GM23338 (cell line): Measurements from ENCODE around the gene CTCFL. TPM values are rescaled to one million over a fixed set of nuclear protein-coding genes. Genes with fewer than 3 reads are reported as not detected.

ENCODE experiments used
- ATAC-seq: fragments of 200-7000 bp; cut with Tn5 transposase; 3 replicates; pipeline ENCODE4 v1.9.1; 2020
- DNase-seq: peaks from one replicate; pipeline ENCODE4 v3.0.0-alpha.2; 2015; ENCODE audit warnings: low spot score
- H2AFZ ChIP-seq: fragments of 200-600 bp; sonication (generic); 2 replicates; pipeline ENCODE4 v1.8.0; 2016; ENCODE audit warnings: antibody characterized with exemption, mild to moderate bottlenecking, moderate library complexity
- H3F3A ChIP-seq: fragments of 200-600 bp; sonication (generic); replicated peaks from 2 replicates; pipeline ENCODE4 v1.8.0; 2017; ENCODE audit warnings: antibody characterized with exemption, mixed run types, low read depth
- H3K27ac ChIP-seq: fragments of 200-600 bp; sonication (generic); 2 replicates; pipeline ENCODE4 v1.6.1; 2016; ENCODE audit warnings: low read depth
- H3K27me3 ChIP-seq: fragments of 200-600 bp; sonication (generic); 2 replicates; pipeline ENCODE4 v1.8.0; 2016; ENCODE audit warnings: mild to moderate bottlenecking, mixed run types, moderate library complexity; ENCODE audit not compliant: insufficient read depth
- H3K36me3 ChIP-seq: fragments of 200-600 bp; sonication (generic); 2 replicates; pipeline ENCODE4 v1.8.0; 2016; ENCODE audit warnings: mild to moderate bottlenecking; ENCODE audit not compliant: insufficient read depth
- H3K4me1 ChIP-seq: fragments of 200-600 bp; sonication (generic); 2 replicates; pipeline ENCODE4 v1.8.0; 2016; ENCODE audit warnings: mild to moderate bottlenecking, moderate library complexity; ENCODE audit not compliant: insufficient read depth
- H3K4me2 ChIP-seq: fragments of 200-600 bp; sonication (generic); 2 replicates; pipeline ENCODE4 v1.7.1; 2017; ENCODE audit warnings: mixed run types
- H3K4me3 ChIP-seq: fragments of 200-600 bp; sonication (generic); 2 replicates; pipeline ENCODE4 v1.6.1; 2016; ENCODE audit warnings: mixed run types
- H3K79me2 ChIP-seq: fragments of 200-600 bp; sonication (generic); replicated peaks from 2 replicates; pipeline ENCODE4 v1.8.0; 2017; ENCODE audit warnings: mild to moderate bottlenecking; ENCODE audit not compliant: insufficient read depth
- H3K9me2 ChIP-seq: fragments of 200-600 bp; sonication (generic); 2 replicates; pipeline ENCODE4 v1.8.0; 2017; ENCODE audit not compliant: insufficient read depth
- H4K20me1 ChIP-seq: fragments of 200-600 bp; sonication (generic); replicated peaks from 2 replicates; pipeline ENCODE4 v1.8.0; 2017; ENCODE audit warnings: mild to moderate bottlenecking; ENCODE audit not compliant: insufficient read depth
- H3K27ac Mint-ChIP-seq: 2 replicates; pipeline ENCODE4 v1.8.0; 2020; ENCODE audit warnings: inconsistent platforms, mild to moderate bottlenecking, moderate library complexity, mixed read lengths
- H3K27me3 Mint-ChIP-seq: 3 replicates; pipeline ENCODE4 v1.8.0; 2022; ENCODE audit warnings: low read depth, mild to moderate bottlenecking, moderate library complexity, mixed read lengths, inconsistent platforms; ENCODE audit not compliant: insufficient read depth, poor library complexity
- H3K36me3 Mint-ChIP-seq: 3 replicates; pipeline ENCODE4 v1.8.0; 2021; ENCODE audit warnings: low read depth, mild to moderate bottlenecking, inconsistent platforms, moderate library complexity, mixed read lengths
- H3K4me1 Mint-ChIP-seq: 3 replicates; pipeline ENCODE4 v1.8.0; 2020; ENCODE audit warnings: mild to moderate bottlenecking, inconsistent platforms, mixed read lengths
- H3K4me3 Mint-ChIP-seq: 3 replicates; pipeline ENCODE4 v1.8.0; 2021; ENCODE audit warnings: moderate library complexity, mild to moderate bottlenecking, inconsistent platforms, mixed read lengths
- H3K9me3 Mint-ChIP-seq: 3 replicates; pipeline ENCODE4 v1.8.0; 2020; ENCODE audit warnings: moderate library complexity, mild to moderate bottlenecking, inconsistent platforms, mixed read lengths
- CREB1 ChIP-seq: fragments of 250-450 bp; sonication (Bioruptor Pico); IDR thresholded peaks from 2 replicates; pipeline ENCODE4 v1.5.0; 2020; ENCODE audit warnings: low read depth, mild to moderate bottlenecking, moderate library complexity
- CTCF ChIP-seq, 2 experiments: fragments of 200-600 bp in 1 of 2; sonication (generic) in 1 of 2; conservative IDR thresholded peaks; 2 replicates each; pipeline versions ENCODE4 v1.5.1 to v1.6.1; 2016 to 2017; ENCODE audit warnings: antibody characterized with exemption in 2 of 2, low read depth in 2 of 2, mild to moderate bottlenecking in 2 of 2, moderate library complexity in 1 of 2
- ETS1 ChIP-seq: IDR thresholded peaks from 2 replicates; pipeline ENCODE4 v1.6.1; 2016; ENCODE audit warnings: antibody characterized with exemption
- EZH2 ChIP-seq: fragments of 200-600 bp; sonication (generic); IDR thresholded peaks from one replicate; pipeline ENCODE4 v1.8.0; 2017; ENCODE audit warnings: antibody characterized with exemption, mild to moderate bottlenecking, low read depth; ENCODE audit not compliant: unreplicated experiment
- EZH2phosphoT487 ChIP-seq: fragments of 200-600 bp; sonication (generic); IDR thresholded peaks from one replicate; pipeline ENCODE4 v1.8.1; 2018; ENCODE audit warnings: antibody characterized with exemption; ENCODE audit not compliant: unreplicated experiment
- JUNB ChIP-seq: IDR thresholded peaks from one replicate; pipeline ENCODE4 v1.6.1; 2016; ENCODE audit warnings: antibody characterized with exemption; ENCODE audit not compliant: unreplicated experiment
- NANOG ChIP-seq: IDR thresholded peaks from 2 replicates; pipeline ENCODE4 v1.6.1; 2016; ENCODE audit warnings: antibody characterized with exemption, borderline replicate concordance
- POLR2AphosphoS5 ChIP-seq: IDR thresholded peaks from 2 replicates; pipeline ENCODE4 v1.6.1; 2016; ENCODE audit warnings: antibody characterized with exemption, low read depth
- REST ChIP-seq: IDR thresholded peaks from one replicate; pipeline ENCODE4 v1.6.1; 2018; ENCODE audit warnings: antibody characterized with exemption; ENCODE audit not compliant: unreplicated experiment
- STAT1 ChIP-seq: IDR thresholded peaks from one replicate; pipeline ENCODE4 v1.6.1; 2016; ENCODE audit warnings: antibody characterized with exemption; ENCODE audit not compliant: unreplicated experiment
- ZNF114 ChIP-seq: fragments of 250-450 bp; sonication (Bioruptor Pico); IDR thresholded peaks from 2 replicates; pipeline ENCODE4 v1.5.0; 2020; ENCODE audit warnings: mild to moderate bottlenecking, moderate library complexity
- ZNF331 ChIP-seq: fragments of 250-450 bp; sonication (Bioruptor Pico); IDR thresholded peaks from 2 replicates; pipeline ENCODE4 v1.5.0; 2020; ENCODE audit warnings: low read depth, mild to moderate bottlenecking, moderate library complexity
- ZNF462 ChIP-seq: fragments of 250-450 bp; sonication (Bioruptor Pico); IDR thresholded peaks from 2 replicates; pipeline ENCODE4 v1.5.0; 2020; ENCODE audit warnings: mild to moderate bottlenecking, moderate library complexity
- polyA plus RNA-seq: library from polyadenylated mRNA; unstranded; fragments of >200 nt; fragmentation: Nextera tagmentation; extraction: Ambion mirVana; gene quantifications from 2 replicates; pipeline ENCODE4 v1.2.1, GENCODE V29; 2016
- total RNA-seq: library from RNA; depleted of rRNA; stranded (reverse); fragments of >200 nt; shearing (Covaris generic); gene quantifications from 2 replicates; pipeline ENCODE4 v1.2.3, GENCODE V29; 2014

The CTCFL gene
- total and polyA plus RNA-seq, 2 experiments from 2014 or later = 0.55 to 1.4 TPM

- H3K4me3 ChIP-seq = no peak overlapping the region
- ATAC-seq (no peak), DNase-seq (no peak)
- no peaks in the 10 kb centered on the region for H3K79me2 ChIP-seq
- H3K4me2 ChIP-seq = no peak overlapping the region
- Mint-ChIP-seq H3K27me3 (peaks cover 3% of the 10 kb centered on the region), H3K9me3 (peaks cover 2% of the 10 kb centered on the region; the same call in 1 of the 3 replicates), H3K4me3 (no peak overlapping the region), H3K27ac (no peak overlapping the region), H3K36me3 (no peaks in the 10 kb centered on the region), H3K4me1 (peaks cover 2% of the 10 kb centered on the region; the same call in 2 of the 3 replicates)
- H3F3A ChIP-seq = no peaks in the 10 kb centered on the region
- H3K9me2 ChIP-seq = 0 out of 2 replicates have a peak, but pooled peaks cover 6% of the 10 kb centered on the region
- TF ChIP-seq ZNF462 (CRISPR knock-in tag) (no peak), POLR2AphosphoS5 (no peak), NANOG (no peak), STAT1 (no peak), ETS1 (no peak), JUNB (no peak), REST (no peak), ZNF331 (CRISPR knock-in tag) (no peak), EZH2phosphoT487 (no peak), EZH2 (no peak), CTCF (conservative IDR thresholded peaks at IDR 0.05; ENCODE audit: low read depth in 2 of 2) (no peak), ZNF114 (no peak), CREB1 (CRISPR knock-in tag) (no peak)
- H3K27me3 ChIP-seq = no peaks in the 10 kb centered on the region
- H3K4me1 ChIP-seq = no peaks in the 10 kb centered on the region
- no peaks in the 10 kb centered on the region for H4K20me1 ChIP-seq
- no peak overlapping the region for H3K27ac ChIP-seq
- no peak overlapping the region for H2AFZ ChIP-seq
- H3K36me3 ChIP-seq = no peaks in the 10 kb centered on the region
Observed at GRCh38 chr20:57559289-57559634, 34.3 kb upstream of the CTCFL start.
